HuH-7 (cell line): ENCODE results near the gene ENOX2.

Experiments
- DNase-seq: peaks from one replicate; pipeline ENCODE4 v3.0.0; 2011; ENCODE audit warnings: low spot score

ENOX2 gene

DNA sequence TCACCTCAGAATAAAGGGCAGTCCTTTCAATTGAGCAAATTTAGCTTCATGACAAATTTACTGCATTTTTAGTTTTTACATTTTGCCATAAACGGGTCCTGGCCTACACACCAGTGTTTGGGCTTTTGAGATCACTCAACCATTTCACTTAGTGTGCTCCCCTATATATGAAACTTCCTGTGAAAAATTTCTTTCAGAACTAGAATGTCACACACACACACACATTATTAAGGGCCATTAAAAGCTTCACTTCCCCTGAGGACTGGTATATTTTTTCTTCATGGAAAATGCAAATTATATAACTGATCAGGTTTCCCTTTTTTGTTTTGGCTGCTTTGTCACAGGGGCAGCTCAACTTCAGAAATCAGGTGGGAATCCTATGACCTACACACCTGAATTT lies 206.5 kb downstream of the ENOX2 start:
- DNase-seq = no peak

DNA sequence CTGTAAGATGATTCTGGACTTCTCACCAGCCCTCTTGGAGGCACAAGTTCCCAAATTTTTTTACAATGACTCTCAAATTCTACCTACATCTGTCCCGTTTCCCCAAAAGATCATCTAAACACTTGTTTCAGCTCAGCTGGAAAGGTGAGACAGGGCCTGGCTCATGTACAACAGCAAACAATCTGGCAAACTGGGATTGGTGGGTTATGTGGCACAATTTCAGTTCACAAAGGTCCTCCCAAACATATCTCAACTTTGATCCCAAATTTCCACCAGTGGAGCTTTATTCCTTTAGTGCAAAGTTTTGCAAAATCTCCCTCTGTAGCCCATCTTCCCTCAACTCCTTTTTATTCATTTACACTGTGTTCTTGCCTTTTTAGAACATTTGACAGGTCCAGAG lies 207.1 kb downstream of the ENOX2 start:
- no peak for DNase-seq

GRCh38 chrX:130694983-130695382 lies 208.0 kb downstream of the ENOX2 start:
- DNase-seq = no peak

GRCh38 chrX:130691576-130691975 lies 211.4 kb downstream of the ENOX2 start:
- no peak for DNase-seq

DNA sequence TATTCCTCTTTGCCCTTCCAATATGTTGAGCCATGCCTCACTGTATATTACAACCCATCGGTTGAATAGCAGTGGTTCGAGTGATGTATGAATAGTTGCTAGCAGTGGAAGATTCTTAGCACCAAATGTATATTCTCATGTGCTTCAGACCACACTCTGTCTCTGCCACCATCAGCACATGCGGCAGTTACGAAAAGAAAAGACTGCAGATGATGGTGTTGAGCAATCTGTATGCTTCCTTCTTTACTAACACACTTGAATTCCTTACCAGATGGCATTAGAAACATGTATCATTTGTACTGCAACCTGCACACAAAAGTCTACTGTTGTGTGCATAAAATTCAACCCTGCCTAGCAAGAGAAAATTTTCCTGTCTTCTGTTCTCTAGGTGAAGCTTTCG lies 214.6 kb downstream of the ENOX2 start:
- no peak for DNase-seq

- no peak for DNase-seq
Measured at GRCh38 chrX:130682990-130683389, 220.0 kb downstream of the ENOX2 start.

- DNase-seq = no peak
Measured at GRCh38 chrX:130680164-130681035, 222.6 kb downstream of the ENOX2 start.

DNA sequence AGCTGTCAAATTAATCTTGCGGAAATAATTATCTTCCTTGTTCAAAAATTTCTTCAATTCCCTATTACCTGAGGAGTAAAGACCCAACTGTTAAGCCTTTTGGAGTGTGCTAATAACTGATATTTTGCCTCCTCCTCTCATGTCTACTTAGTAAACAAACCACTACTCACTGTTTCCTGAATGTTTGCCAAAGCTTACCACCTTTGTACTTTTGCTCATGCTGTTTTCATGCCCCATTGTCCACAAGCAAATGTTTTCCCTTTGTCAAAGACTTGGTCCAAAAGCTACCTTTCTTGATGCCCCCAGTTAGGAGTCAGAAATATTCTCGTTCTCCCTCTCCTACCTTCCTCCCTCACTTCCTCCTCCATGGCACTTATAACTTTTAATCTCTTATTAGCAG lies 226.1 kb downstream of the ENOX2 start:
- peak; percentile 15 for DNase-seq

DNA sequence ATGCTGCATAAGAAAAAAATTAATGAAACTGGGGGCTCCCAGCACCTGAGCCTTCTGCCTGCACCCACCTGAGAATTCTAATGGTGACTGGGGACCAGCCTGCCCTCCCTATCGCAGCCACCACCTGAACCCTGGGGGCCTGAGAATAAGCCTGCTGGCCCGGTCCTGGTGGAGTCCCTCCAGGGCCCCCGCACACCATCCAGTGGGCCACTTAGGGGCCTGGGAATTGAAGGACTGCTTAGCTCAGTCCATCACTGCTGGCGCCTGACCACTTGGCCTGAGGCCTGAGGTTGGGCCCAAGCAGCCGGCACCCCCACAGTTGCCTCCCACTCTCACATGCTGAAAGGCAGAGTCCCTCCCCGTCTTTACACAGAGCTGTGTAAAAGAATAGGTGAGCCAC lies 230.8 kb downstream of the ENOX2 start:
- no peak for DNase-seq

DNA sequence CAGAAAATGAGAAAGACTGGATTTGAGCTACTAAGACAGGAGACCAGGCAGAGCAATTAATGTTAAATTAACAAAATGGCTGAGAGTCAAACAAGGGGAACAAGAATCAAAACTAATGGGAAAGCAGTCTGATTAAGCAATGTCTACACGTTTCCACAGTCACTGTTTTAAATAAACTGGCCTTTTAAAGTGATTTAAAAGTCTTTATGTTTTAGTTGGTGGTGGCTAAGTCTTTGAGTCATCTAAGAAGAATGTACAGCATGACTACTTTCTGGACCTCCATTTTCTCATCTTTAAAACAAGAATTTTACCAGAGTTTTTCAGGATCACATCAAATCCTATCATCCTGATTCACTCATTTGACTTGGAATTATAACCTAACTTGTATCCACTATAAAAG lies 233.8 kb downstream of the ENOX2 start:
- no peak for DNase-seq

GRCh38 chrX:130665263-130665662 lies 237.7 kb downstream of the ENOX2 start:
- DNase-seq = no peak

GRCh38 chrX:130658310-130658709 lies 244.7 kb downstream of the ENOX2 start:
- DNase-seq = no peak

- DNase-seq = no peak
Measured at GRCh38 chrX:130654409-130654950, 248.5 kb downstream of the ENOX2 start.

DNA sequence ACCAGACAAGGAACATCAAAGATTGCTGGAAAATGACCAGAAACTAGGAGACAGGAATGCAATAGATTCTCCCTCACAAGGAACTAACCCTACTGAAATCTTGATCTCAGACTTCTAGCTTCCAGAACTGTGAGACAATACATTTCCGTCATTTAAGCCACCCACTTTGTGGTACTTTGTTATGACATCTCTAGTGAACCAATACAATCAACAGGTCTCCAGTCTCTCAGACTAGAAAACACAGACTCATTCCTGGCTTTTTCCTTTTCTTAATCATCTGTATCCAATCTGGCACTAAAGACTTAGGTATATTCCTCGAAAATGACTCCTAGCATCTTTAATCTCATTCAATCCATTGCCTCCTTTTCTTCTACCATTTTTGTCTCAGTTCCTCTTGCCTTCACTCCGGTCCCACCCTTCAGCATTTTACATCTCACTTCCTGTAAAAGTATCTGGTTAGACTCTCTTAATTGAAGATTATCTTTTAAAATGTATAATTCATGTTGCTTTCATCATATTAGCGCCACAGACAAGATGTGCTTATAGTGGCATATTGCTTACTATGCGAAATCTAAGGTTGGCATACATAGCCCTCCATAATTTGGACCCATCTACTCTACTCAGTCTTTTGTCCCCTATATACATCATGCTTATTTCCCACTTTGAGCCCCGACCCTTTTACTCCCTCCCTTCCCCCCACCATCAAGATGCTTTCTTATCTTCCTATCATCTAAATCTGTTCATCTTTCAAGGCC lies 250.0 kb downstream of the ENOX2 start:
- DNase-seq = no peak

DNA sequence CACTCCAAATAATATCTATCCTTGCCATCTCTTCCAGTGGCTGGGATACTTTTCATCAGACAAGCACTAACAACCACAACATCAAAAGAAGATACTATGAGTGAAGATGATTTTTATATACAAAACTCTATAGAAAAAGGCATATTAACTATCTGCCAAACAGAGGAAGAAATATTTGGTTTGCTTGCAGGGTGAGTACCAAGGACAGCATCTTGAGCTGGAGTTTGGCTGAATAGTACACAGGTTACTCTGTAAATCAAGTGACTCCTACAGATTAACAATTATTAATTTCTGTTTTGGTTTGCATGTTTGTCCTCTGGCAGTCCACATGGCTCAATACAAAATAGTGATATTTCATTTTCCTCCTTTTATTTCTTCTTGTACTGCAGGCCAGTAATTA lies 253.3 kb downstream of the ENOX2 start:
- no peak for DNase-seq

DNA sequence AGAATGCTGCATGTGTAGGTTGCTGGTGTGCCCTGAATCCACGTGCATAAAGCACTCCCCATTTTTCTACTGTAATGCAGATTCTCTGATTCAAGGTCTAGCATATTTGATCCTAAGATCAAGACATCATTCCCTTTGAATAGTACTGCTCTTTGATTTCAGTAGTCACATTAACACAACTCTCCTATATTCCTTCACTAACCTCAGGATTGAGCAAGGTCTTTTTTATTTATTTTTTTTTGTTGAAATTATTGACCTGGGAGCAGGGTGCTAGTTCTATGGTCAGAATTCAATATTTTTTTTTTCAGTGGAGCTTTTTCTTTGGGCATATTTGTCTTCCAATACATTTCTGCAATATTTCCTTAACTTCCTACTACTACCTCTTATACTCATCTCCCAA lies 255.5 kb downstream of the ENOX2 start:
- no peak for DNase-seq

DNA sequence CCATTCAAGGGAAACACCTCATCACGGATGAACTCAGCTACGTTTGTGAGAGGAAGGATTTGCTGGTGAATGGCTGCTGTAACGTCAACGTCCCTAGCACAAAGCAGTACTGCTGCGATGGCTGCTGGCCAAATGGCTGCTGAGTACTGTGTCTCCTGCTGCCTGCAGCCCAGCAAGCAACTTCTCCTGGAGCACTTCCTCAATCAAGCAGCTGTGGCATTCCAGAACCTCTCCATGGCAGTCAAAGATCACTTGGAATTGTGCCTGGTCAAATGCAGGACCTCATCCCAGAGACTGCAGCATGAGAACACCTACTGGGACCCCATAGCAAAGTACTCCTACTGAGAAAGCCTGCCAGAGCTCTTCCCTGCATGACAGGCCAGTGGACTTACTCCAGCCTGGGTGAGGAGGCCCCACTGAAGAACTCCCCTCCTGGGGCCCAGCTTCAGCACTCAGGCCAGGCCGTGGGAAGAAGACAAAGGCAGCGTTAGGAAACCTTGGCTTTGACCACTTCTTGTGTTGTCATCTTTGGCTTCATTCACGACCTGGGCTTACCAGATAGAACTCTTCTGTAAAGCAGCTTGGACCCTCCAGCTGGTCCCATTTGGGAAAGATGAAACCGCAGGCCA lies 256.9 kb downstream of the ENOX2 start:
- DNase-seq = no peak

DNA sequence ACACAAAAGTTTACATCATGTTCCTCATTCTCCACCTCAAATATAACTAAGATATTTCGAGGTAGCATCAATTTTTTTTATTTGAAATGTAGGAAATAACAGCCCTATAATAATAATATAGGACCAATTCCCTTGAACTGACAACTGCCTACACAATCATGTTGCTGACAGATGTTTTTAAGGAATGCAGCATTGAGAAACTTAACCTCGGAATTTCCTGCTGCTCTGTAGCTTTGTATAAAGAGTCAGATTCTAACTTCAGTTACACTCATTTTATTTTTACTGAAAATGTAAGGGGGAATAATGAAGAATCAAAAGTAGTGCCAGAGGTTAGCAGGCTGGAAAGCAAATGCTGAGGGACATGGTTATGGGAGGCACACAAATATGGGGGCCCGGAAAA lies 265.4 kb downstream of the ENOX2 start:
- DNase-seq = no peak

GRCh38 chrX:130636277-130636676 lies 266.7 kb downstream of the ENOX2 start:
- no peak for DNase-seq

DNA sequence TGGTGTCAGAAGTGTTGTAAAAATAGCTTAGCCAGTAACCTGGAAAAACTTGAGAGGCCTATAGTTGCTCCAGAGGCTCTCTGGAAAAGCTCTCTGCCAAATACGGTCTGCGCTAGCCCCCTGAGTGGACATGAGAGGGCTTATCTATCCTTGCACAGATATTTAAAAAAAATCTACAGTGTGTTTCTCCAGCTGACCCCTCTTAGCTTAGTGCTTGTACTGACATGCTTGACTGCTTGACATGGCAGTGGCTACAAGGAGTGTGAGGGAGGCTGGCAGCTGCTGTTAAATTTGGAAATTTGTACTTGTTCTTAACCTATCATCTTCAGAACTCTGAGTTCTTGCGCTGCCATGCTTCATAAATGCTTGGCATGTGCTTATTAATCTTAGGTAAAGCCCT lies 272.0 kb downstream of the ENOX2 start:
- no peak for DNase-seq

GRCh38 chrX:130628516-130628915 lies 274.5 kb downstream of the ENOX2 start:
- no peak for DNase-seq

DNA sequence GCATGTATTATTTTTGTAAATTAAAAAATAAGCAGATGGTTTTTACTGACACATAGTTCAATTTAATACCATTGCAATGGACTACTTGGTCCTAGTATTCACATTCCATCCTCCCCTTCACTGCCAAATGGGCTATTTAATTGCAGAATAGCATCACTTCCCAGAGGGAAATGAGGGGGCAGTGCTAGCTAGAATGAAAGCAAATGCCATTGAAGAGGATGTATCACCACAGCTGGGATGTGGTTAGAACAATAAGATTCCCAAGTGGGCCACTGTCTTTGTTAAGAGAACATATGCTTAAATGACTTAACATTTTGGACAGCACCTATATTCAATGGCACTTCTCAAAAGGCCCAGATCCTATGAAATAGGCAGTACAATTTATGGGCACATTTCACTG lies 276.5 kb downstream of the ENOX2 start:
- no peak for DNase-seq

- no peak for DNase-seq
Measured at GRCh38 chrX:130625386-130625785, 277.6 kb downstream of the ENOX2 start.
